Central memory CD4-positive, alpha-beta T cell (primary cell): ENCODE data around the gene LHFPL6.

Experiments used
- DNase-seq: peaks from one replicate; pipeline ENCODE4 v3.0.0; 2022

The LHFPL6 gene

GRCh38 chr13:39379667-39380655, 223.0 kb downstream of the LHFPL6 start:
- no peak for DNase-seq

GRCh38 chr13:39379118-39379517, 223.9 kb downstream of the LHFPL6 start:
- DNase-seq: no peak

GRCh38 chr13:39378306-39378705, 224.7 kb downstream of the LHFPL6 start:
- DNase-seq: no peak

- DNase-seq: no peak
Measured at GRCh38 chr13:39377699-39378098, 225.3 kb downstream of the LHFPL6 start.

GRCh38 chr13:39376076-39376475, 226.9 kb downstream of the LHFPL6 start:
- no peak for DNase-seq

- no peak for DNase-seq
Measured at GRCh38 chr13:39375601-39376000, 227.4 kb downstream of the LHFPL6 start.

GRCh38 chr13:39374741-39375189, 228.2 kb downstream of the LHFPL6 start:
- DNase-seq: no peak

- DNase-seq: no peak
Measured at GRCh38 chr13:39373145-39373544, 229.8 kb downstream of the LHFPL6 start.

- no peak for DNase-seq
Measured at GRCh38 chr13:39371706-39372105, 231.3 kb downstream of the LHFPL6 start.

GRCh38 chr13:39370554-39370953, 232.4 kb downstream of the LHFPL6 start:
- DNase-seq: no peak

GRCh38 chr13:39370048-39370447, 232.9 kb downstream of the LHFPL6 start:
- no peak for DNase-seq

GRCh38 chr13:39369161-39369890, 233.7 kb downstream of the LHFPL6 start:
- no peak for DNase-seq

GRCh38 chr13:39365879-39366278, 237.1 kb downstream of the LHFPL6 start:
- DNase-seq: no peak

GRCh38 chr13:39364947-39365468, 238.0 kb downstream of the LHFPL6 start:
- DNase-seq: no peak

GRCh38 chr13:39363382-39363772, 239.6 kb downstream of the LHFPL6 start:
- no peak for DNase-seq

- DNase-seq: no peak
Measured at GRCh38 chr13:39362652-39363381, 240.2 kb downstream of the LHFPL6 start.

GRCh38 chr13:39353988-39354387, 249.0 kb downstream of the LHFPL6 start:
- DNase-seq: no peak

GRCh38 chr13:39350461-39350881, 252.5 kb downstream of the LHFPL6 start:
- no peak for DNase-seq

- no peak for DNase-seq
Measured at GRCh38 chr13:39349391-39349960, 253.5 kb downstream of the LHFPL6 start.

- no peak for DNase-seq
Measured at GRCh38 chr13:39347926-39348901, 254.8 kb downstream of the LHFPL6 start.

- no peak for DNase-seq
Measured at GRCh38 chr13:39345982-39346381, 257.0 kb downstream of the LHFPL6 start.
